Keratinocyte (primary cell): ENCODE measurements around the gene ERBB4. TPM values are rescaled to one million over a fixed set of nuclear protein-coding genes. Genes with fewer than 3 reads are reported as not detected.
A peak's percentile ranks its signal among the peaks of the same experiment; 100 is the strongest.

ENCODE experiments used
- DNase-seq: peaks from one replicate; pipeline ENCODE4 v3.0.0-alpha.2; 2011; ENCODE audit warnings: low read depth, missing footprints, low spot score
- FAIRE-seq: peaks from 2 replicates; lab custom pipeline; 2011; peaks lifted over from hg19 to GRCh38; lab: Jason Lieb, UNC
- H2AFZ ChIP-seq: 2 replicates; pipeline ENCODE4 v1.6.0; 2012; ENCODE audit warnings: low read length, control low read depth, inconsistent platforms; ENCODE audit not compliant: control insufficient read depth
- H3K27ac ChIP-seq: 2 replicates; pipeline ENCODE4 v1.5.1; 2011; ENCODE audit warnings: low read length; ENCODE audit not compliant: control insufficient read depth, insufficient read depth
- H3K27me3 ChIP-seq: 3 replicates; pipeline ENCODE4 v1.6.0; 2011; ENCODE audit warnings: low read length; ENCODE audit not compliant: control insufficient read depth, insufficient read depth; ENCODE audit errors: extremely low read depth
- H3K36me3 ChIP-seq, 2 experiments: 2 replicates in 1 of 2; 3 replicates in 1 of 2; pipeline ENCODE4 v1.5.1; 2011; ENCODE audit warnings: low read length in 2 of 2, mild to moderate bottlenecking in 1 of 2; ENCODE audit not compliant: control insufficient read depth in 2 of 2, insufficient read depth in 2 of 2; ENCODE audit errors: extremely low read depth in 1 of 2
- H3K4me1 ChIP-seq: 3 replicates; pipeline ENCODE4 v1.5.1; 2011; ENCODE audit warnings: low read length; ENCODE audit not compliant: control insufficient read depth, insufficient read depth; ENCODE audit errors: extremely low read depth
- H3K4me2 ChIP-seq: 3 replicates; pipeline ENCODE4 v1.6.0; 2011; ENCODE audit warnings: low read depth, low read length; ENCODE audit not compliant: control insufficient read depth, insufficient read depth; ENCODE audit errors: extremely low read depth
- H3K4me3 ChIP-seq, 3 experiments: fragments of 200-600 bp in 1 of 3; sonication (generic) in 1 of 3; 2 replicates in 2 of 3; 3 replicates in 1 of 3; pipeline ENCODE4 v1.5.1; 2011 to 2016; ENCODE audit warnings: low read length in 3 of 3, mild to moderate bottlenecking in 3 of 3, control low read depth in 2 of 3, inconsistent platforms in 1 of 3, low read depth in 1 of 3, mixed read lengths in 1 of 3, mixed run types in 1 of 3, moderate library complexity in 1 of 3; ENCODE audit not compliant: control insufficient read depth in 2 of 3, insufficient read depth in 2 of 3; ENCODE audit errors: extremely low read depth in 1 of 3
- H3K79me2 ChIP-seq: 2 replicates; pipeline ENCODE4 v1.6.0; 2012; ENCODE audit warnings: low read length; ENCODE audit not compliant: control insufficient read depth, insufficient read depth
- H3K9ac ChIP-seq: 3 replicates; pipeline ENCODE4 v1.6.0; 2011; ENCODE audit warnings: low read length; ENCODE audit not compliant: control insufficient read depth, insufficient read depth; ENCODE audit errors: extremely low read depth
- H3K9me1 ChIP-seq: 3 replicates; pipeline ENCODE4 v1.6.0; 2011; ENCODE audit warnings: low read length; ENCODE audit not compliant: control insufficient read depth, insufficient read depth; ENCODE audit errors: extremely low read depth
- H3K9me3 ChIP-seq: 2 replicates; pipeline ENCODE4 v1.5.1; 2012; ENCODE audit warnings: low read depth, low read length; ENCODE audit not compliant: control insufficient read depth
- H4K20me1 ChIP-seq: 3 replicates; pipeline ENCODE4 v1.6.0; 2011; ENCODE audit warnings: low read length; ENCODE audit not compliant: control insufficient read depth, insufficient read depth; ENCODE audit errors: extremely low read depth
- CTCF ChIP-seq, 3 experiments: IDR thresholded peaks in 1 of 3; conservative IDR thresholded peaks in 1 of 3; optimal IDR thresholded peaks in 1 of 3; 2 replicates in 2 of 3; 3 replicates in 1 of 3; pipeline versions ENCODE3 to v1.5.1; 2011; ENCODE audit warnings: low read length in 3 of 3, mild to moderate bottlenecking in 3 of 3, moderate library complexity in 2 of 3, control low read depth in 1 of 3, inconsistent platforms in 1 of 3; ENCODE audit not compliant: insufficient read depth in 2 of 3; ENCODE audit errors: extremely low read depth in 1 of 3
- EZH2 ChIP-seq: IDR thresholded peaks from one replicate; pipeline ENCODE4 v1.6.1; 2012; ENCODE audit warnings: inconsistent platforms, mild to moderate bottlenecking, low read length, moderate library complexity
- dilution Hi-C: fragments of 300-500 bp; cut with MboI; formaldehyde crosslinking; loops from one replicate; pipeline ENCODE4 v1.7.0; 2020; ENCODE audit warnings: low sequenced_read_pairs; ENCODE audit not compliant: extremely low pct_ligation_motif_present
- polyA minus RNA-seq, 3 experiments: library from RNA; depleted of rRNA, polyadenylated mRNA; stranded (reverse); fragments of >200 nt; gene quantifications; 1 replicate in 1 of 3; 2 replicates in 1 of 3; 3 replicates in 1 of 3; pipeline ENCODE4 v1.2.3, GENCODE V29; 2011
- polyA plus RNA-seq, 5 experiments: library from polyadenylated mRNA; depleted of rRNA in 3 of 5; stranded (reverse) in 3 of 5; stranded (forward) in 1 of 5; unstranded in 1 of 5; fragments of >200 nt; gene quantifications; 1 replicate in 1 of 5; 2 replicates in 3 of 5; 3 replicates in 1 of 5; pipeline versions ENCODE4 v1.2.1 to v1.2.3, GENCODE V29; 2011 to 2012; ENCODE audit warnings: missing spikeins in 2 of 5, low read depth in 1 of 5, low replicate concordance in 1 of 5

Gene ERBB4
- 0.01 TPM in 3 replicates for polyA plus RNA-seq
- not detected for polyA plus RNA-seq (2011; ENCODE audit: low read depth)
- polyA plus RNA-seq (2011; cell fraction: cytosol; rRNA removed), result 0.01 TPM in 1 of 2 replicates, not detected in the other
- 0.01 TPM in 1 of 2 replicates, not detected in the other for polyA plus RNA-seq (2011; cell fraction: nucleus; rRNA removed)
- polyA plus RNA-seq (2012; ENCODE audit: low replicate concordance), result not detected in 2 replicates
- polyA minus RNA-seq, result not detected in 3 replicates
- not detected for polyA minus RNA-seq (2011; cell fraction: cytosol; rRNA and poly(A)+ RNA removed)
- polyA minus RNA-seq (2011; cell fraction: nucleus; rRNA and poly(A)+ RNA removed), result not detected in 2 replicates

- FAIRE-seq (no peak), DNase-seq (no peak)
- TF ChIP-seq CTCF (optimal IDR thresholded peaks at IDR 0.05 in 1 of 3, IDR thresholded peaks at IDR 0.05 in 1 of 3, conservative IDR thresholded peaks at IDR 0.05 in 1 of 3; ENCODE audit: extremely low read depth in 1 of 3, insufficient read depth in 2 of 3, low read length in 3 of 3) (no peak), EZH2 (peak; percentile 89)
- H3K9ac ChIP-seq, result no peak within 1 kb of the TSS
- peaks cover 43% of the 10 kb centered on the region for H3K27me3 ChIP-seq
- no peaks in the 10 kb centered on the region for H4K20me1 ChIP-seq
- H2AFZ ChIP-seq, result peak within 1 kb of the TSS; percentile 70
- no peaks in the 10 kb centered on the region for H3K79me2 ChIP-seq
- dilution Hi-C loops, result no loop called here
- no peaks in the 10 kb centered on the region for H3K9me3 ChIP-seq
- H3K27ac ChIP-seq, result no peak within 1 kb of the TSS
- peak within 1 kb of the TSS; percentile 89 for H3K4me2 ChIP-seq
- H3K4me3 ChIP-seq, result peak within 1 kb of the TSS; percentile 27 to 69 (median 69)
- H3K9me1 ChIP-seq, result no peaks in the 10 kb centered on the region
- H3K4me1 ChIP-seq, result peaks cover 27% of the 10 kb centered on the region
- no peaks in the 10 kb centered on the region for H3K36me3 ChIP-seq
These were observed at the start of gene ERBB4 for GRCh38 chr2:212538305-212539071. TSS of gene ERBB4 (minus strand) at chr2:212538802. CDS start at chr2:212538530, 272 bp downstream.

GRCh38 chr2:212580117-212580516 is 41.5 kb upstream of the ERBB4 start:
- no peaks in the 10 kb centered on the region for H4K20me1 ChIP-seq
- H3K9me1 ChIP-seq, result no peaks in the 10 kb centered on the region
- no peaks in the 10 kb centered on the region for H3K79me2 ChIP-seq
- no peaks in the 10 kb centered on the region for H3K9me3 ChIP-seq
- H3K36me3 ChIP-seq, result no peaks in the 10 kb centered on the region
- no peak overlapping the region for H3K4me3 ChIP-seq
- H3K9ac ChIP-seq, result no peak overlapping the region
- no peak overlapping the region for H3K4me2 ChIP-seq
- no peaks in the 10 kb centered on the region for H3K4me1 ChIP-seq
- no peak overlapping the region for H2AFZ ChIP-seq
- dilution Hi-C loops, result no loop called here
- no peak overlapping the region for H3K27ac ChIP-seq
- DNase-seq (no peak), FAIRE-seq (no peak)
- no peaks in the 10 kb centered on the region for H3K27me3 ChIP-seq
- TF ChIP-seq CTCF (optimal IDR thresholded peaks at IDR 0.05 in 1 of 3, IDR thresholded peaks at IDR 0.05 in 1 of 3, conservative IDR thresholded peaks at IDR 0.05 in 1 of 3; ENCODE audit: extremely low read depth in 1 of 3, insufficient read depth in 2 of 3, low read length in 3 of 3) (no peak), EZH2 (no peak)
